Measurements from ENCODE around the gene ZDHHC1.

The ZDHHC1 gene

GRCh38 chr16:67407176-67407787 lies 9.0 kb downstream of the ZDHHC1 start:
- no peak for DNase-seq

- DNase-seq: no peak
Observed at GRCh38 chr16:67406111-67406971, 9.9 kb downstream of the ZDHHC1 start.

- DNase-seq: no peak
Observed at GRCh38 chr16:67405336-67405735, 10.9 kb downstream of the ZDHHC1 start.

- DNase-seq: no peak
Observed at GRCh38 chr16:67404740-67405226, 11.5 kb downstream of the ZDHHC1 start.

GRCh38 chr16:67403976-67404555 lies 12.2 kb downstream of the ZDHHC1 start:
- no peak for DNase-seq

GRCh38 chr16:67400901-67401300 lies 15.4 kb downstream of the ZDHHC1 start:
- DNase-seq: no peak

GRCh38 chr16:67399749-67400704 lies 16.2 kb downstream of the ZDHHC1 start:
- no peak for DNase-seq

- DNase-seq: no peak
Observed at GRCh38 chr16:67399218-67399733, 17.0 kb downstream of the ZDHHC1 start.

- no peak for DNase-seq
Observed at GRCh38 chr16:67398546-67399217, 17.6 kb downstream of the ZDHHC1 start.

GRCh38 chr16:67397812-67398545 lies 18.3 kb downstream of the ZDHHC1 start:
- DNase-seq: no peak

GRCh38 chr16:67397036-67397801 lies 19.1 kb downstream of the ZDHHC1 start:
- DNase-seq: no peak

GRCh38 chr16:67396159-67397035 lies 19.9 kb downstream of the ZDHHC1 start:
- no peak for DNase-seq

- no peak for DNase-seq
Observed at GRCh38 chr16:67395458-67396158, 20.7 kb downstream of the ZDHHC1 start.

GRCh38 chr16:67395105-67395457 lies 21.2 kb downstream of the ZDHHC1 start:
- no peak for DNase-seq

GRCh38 chr16:67394155-67395104 lies 21.8 kb downstream of the ZDHHC1 start:
- no peak for DNase-seq

- no peak for DNase-seq
Observed at GRCh38 chr16:67393788-67394154, 22.5 kb downstream of the ZDHHC1 start.

- DNase-seq: no peak
Observed at GRCh38 chr16:67393111-67393787, 23.0 kb downstream of the ZDHHC1 start, which contains the start of gene TPPP3. TPPP3 (minus strand) TSS chr16:67393498; CDS start chr16:67391111, 2,387 bp downstream.

Measured in activated gamma-delta T cell (primary cell).